Ascending aorta (tissue), 2 donors: ENCODE data around the gene SUMO4. TPM values are rescaled to one million over a fixed set of nuclear protein-coding genes. Genes with fewer than 3 reads are reported as not detected.

ENCODE experiments used
- DNase-seq, 2 donors: peaks; one replicate each; pipeline ENCODE4 v3.0.0-alpha.2; 2019; ENCODE audit warnings: low spot score in 2 of 2
- H3K27ac ChIP-seq, 2 donors: fragments of 200-600 bp; sonication (generic); one replicate each; pipeline ENCODE4 v1.5.1; 2016 to 2017; ENCODE audit warnings: mild to moderate bottlenecking in 1 of 2
- H3K27me3 ChIP-seq: fragments of 200-600 bp; sonication (generic); one replicate; pipeline ENCODE4 v1.5.1; 2017
- H3K36me3 ChIP-seq, 2 donors: fragments of 200-600 bp; sonication (generic); one replicate each; pipeline ENCODE4 v1.5.1; 2016
- H3K4me1 ChIP-seq, 2 donors: fragments of 200-600 bp; sonication (generic); one replicate each; pipeline ENCODE4 v1.5.1; 2016 to 2017; ENCODE audit warnings: mild to moderate bottlenecking in 1 of 2
- H3K4me3 ChIP-seq, 2 donors: fragments of 200-600 bp; sonication (generic); one replicate each; pipeline ENCODE4 v1.5.1; 2016 to 2017; ENCODE audit warnings: mild to moderate bottlenecking in 1 of 2
- H3K9me3 ChIP-seq, 2 donors: fragments of 200-600 bp; sonication (generic); one replicate each; pipeline ENCODE4 v1.5.1; 2016
- CTCF ChIP-seq, 3 experiments: fragments of 200-600 bp in 2 of 3; fragments of 450-650 bp in 1 of 3; sonication (generic) in 2 of 3; IDR thresholded peaks; one replicate each; pipeline ENCODE4 v1.5.1; 2016 to 2019; ENCODE audit warnings: antibody characterized with exemption in 3 of 3, mild to moderate bottlenecking in 1 of 3, moderate library complexity in 1 of 3
- intact Hi-C: fragments of 100-400 bp; cut with DNase I; formaldehyde crosslinking; loops from one replicate; pipeline ENCODE4 v1.15.1; 2023
- total RNA-seq: library from RNA; depleted of rRNA; stranded (reverse); fragments of >200 nt; gene quantifications from one replicate; pipeline ENCODE4 v1.1.0, GENCODE V29; 2016

Gene SUMO4
- total RNA-seq, 1 donor from 2014 or later = not detected

- DNase-seq = no peak
- no peak for TF ChIP-seq CTCF (IDR thresholded peaks at IDR 0.05)
Measured at GRCh38 chr6:149383371-149383770, 16.7 kb upstream of the SUMO4 start.

GRCh38 chr6:149384464-149384863 lies 15.6 kb upstream of the SUMO4 start:
- H3K36me3 ChIP-seq = peaks cover 10 to 13% of the 10 kb centered on the region in 2 donors
- no peak for DNase-seq
- no peaks in the 10 kb centered on the region for H3K9me3 ChIP-seq
- TF ChIP-seq CTCF (IDR thresholded peaks at IDR 0.05) = no peak
- intact Hi-C loops = loop anchor here (5.0 kb wide), 1 partner anchor 42 kb away; no protein-coding TSS in a partner anchor
- H3K4me3 ChIP-seq = no peak overlapping the region
- H3K4me1 ChIP-seq = peaks cover 0 to 8% of the 10 kb centered on the region in 2 donors
- no peaks in the 10 kb centered on the region for H3K27me3 ChIP-seq
- H3K27ac ChIP-seq = no peak overlapping the region

More at GRCh38 chr6:149383371-149383770, 16.7 kb upstream of the SUMO4 start:
- Histone ChIP-seq H3K4me3 (no peak overlapping the region), H3K36me3 (peaks cover 20 to 24% of the 10 kb centered on the region in 2 donors), H3K4me1 (peaks cover 0 to 8% of the 10 kb centered on the region in 2 donors), H3K9me3 (no peaks in the 10 kb centered on the region), H3K27ac (no peak overlapping the region), H3K27me3 (no peaks in the 10 kb centered on the region)
- intact Hi-C loops = loop anchor here (5.0 kb wide), 1 partner anchor 41 kb away; no protein-coding TSS in a partner anchor

GRCh38 chr6:149385998-149386646 lies 13.9 kb upstream of the SUMO4 start:
- no peak overlapping the region for H3K27ac ChIP-seq
- H3K4me1 ChIP-seq = peaks cover 0 to 11% of the 10 kb centered on the region in 2 donors
- intact Hi-C loops = no loop called here
- H3K36me3 ChIP-seq = peaks cover 4 to 8% of the 10 kb centered on the region in 2 donors
- TF ChIP-seq CTCF (IDR thresholded peaks at IDR 0.05) = no peak
- no peak for DNase-seq
- no peaks in the 10 kb centered on the region for H3K9me3 ChIP-seq
- no peak overlapping the region for H3K4me3 ChIP-seq
- H3K27me3 ChIP-seq = no peaks in the 10 kb centered on the region

GRCh38 chr6:149387779-149388512 lies 12.1 kb upstream of the SUMO4 start:
- intact Hi-C loops = no loop called here
- no peak for DNase-seq
- H3K27ac ChIP-seq = no peak overlapping the region
- no peak overlapping the region for H3K4me3 ChIP-seq
- H3K36me3 ChIP-seq = peaks cover 0 to 10% of the 10 kb centered on the region in 2 donors
- H3K27me3 ChIP-seq = no peaks in the 10 kb centered on the region
- no peak for TF ChIP-seq CTCF (IDR thresholded peaks at IDR 0.05)
- no peaks in the 10 kb centered on the region for H3K9me3 ChIP-seq
- H3K4me1 ChIP-seq = peaks cover 0 to 11% of the 10 kb centered on the region in 2 donors

GRCh38 chr6:149389509-149390297 lies 10.4 kb upstream of the SUMO4 start:
- peaks cover 0 to 6% of the 10 kb centered on the region in 2 donors for H3K36me3 ChIP-seq
- intact Hi-C loops = no loop called here
- H3K27ac ChIP-seq = no peak overlapping the region
- no peak for DNase-seq
- no peak for TF ChIP-seq CTCF (IDR thresholded peaks at IDR 0.05)
- no peaks in the 10 kb centered on the region for H3K9me3 ChIP-seq
- peaks cover 0 to 8% of the 10 kb centered on the region in 2 donors for H3K4me1 ChIP-seq
- H3K27me3 ChIP-seq = no peaks in the 10 kb centered on the region
- no peak overlapping the region for H3K4me3 ChIP-seq
